GM19467 (cell line): ENCODE measurements around the gene STK17A.
"Not testable (repeated sequence)": the region's sequence is repeated elsewhere in the genome, so short reads cannot be mapped to it uniquely, and the experiment has no call there.

Experiments used
- ATAC-seq: cut with Tn5 transposase; IDR thresholded peaks from one replicate; pipeline ENCODE4 v1.9.1; 2021; ENCODE audit warnings: mild to moderate bottlenecking, moderate library complexity; ENCODE audit not compliant: unreplicated experiment

The STK17A gene

DNA sequence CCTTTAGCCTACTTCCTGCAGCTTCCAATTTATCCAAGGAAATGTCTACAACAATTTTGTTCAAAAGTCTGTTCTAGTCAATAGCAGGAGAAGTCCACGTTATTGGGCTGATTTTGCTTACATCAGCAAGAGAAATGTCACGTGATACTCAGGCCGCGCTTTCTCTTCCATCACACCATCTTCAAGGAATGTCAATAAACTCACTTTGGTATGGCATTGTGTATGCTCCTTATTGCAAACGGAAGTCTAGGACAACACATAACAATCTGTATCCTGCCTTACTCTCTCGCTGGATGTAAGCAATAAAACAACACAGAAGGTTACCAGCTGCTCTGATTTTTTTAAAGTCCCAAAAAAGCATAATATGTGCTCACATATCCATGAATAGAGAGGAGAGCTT, 17.1 kb upstream of the STK17A start:
- no peak for ATAC-seq

DNA sequence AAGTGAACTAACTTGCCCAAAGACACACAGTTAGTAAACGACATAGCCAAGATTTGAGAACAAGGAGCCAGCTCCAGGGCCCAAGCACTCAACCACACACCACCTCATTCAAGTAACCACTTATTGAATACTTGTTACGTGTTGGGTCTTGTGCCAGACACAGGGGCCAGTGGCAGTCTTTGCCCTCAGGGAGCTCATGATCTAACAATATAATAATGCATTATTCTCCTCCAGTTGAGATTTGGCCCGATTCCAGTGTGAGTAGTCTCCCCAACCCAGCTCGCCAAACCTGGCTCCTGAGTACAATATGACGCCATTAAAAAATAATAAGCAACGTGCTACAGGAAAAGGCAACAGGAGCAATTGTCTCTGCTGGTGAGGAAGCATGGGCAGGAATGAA, 14.4 kb upstream of the STK17A start:
- no peak for ATAC-seq

DNA sequence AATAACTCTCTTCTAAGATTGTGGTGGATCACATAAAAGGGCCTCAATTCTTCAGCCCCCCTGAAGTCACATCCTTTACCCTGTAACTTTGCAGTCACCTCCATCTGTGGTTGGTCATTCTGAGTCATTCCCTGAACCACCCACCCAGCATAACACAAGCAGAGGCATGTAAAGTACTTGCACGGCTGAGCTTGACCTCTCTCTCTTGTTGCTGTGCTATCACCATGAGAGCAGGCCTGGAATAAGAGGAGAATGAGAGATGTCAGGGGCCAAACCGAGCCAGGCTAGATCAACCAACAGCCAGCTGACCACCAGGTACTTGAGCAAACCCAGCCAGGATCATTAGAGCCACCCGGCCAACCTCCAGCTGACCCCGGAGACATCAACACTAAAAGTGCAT, 13.5 kb upstream of the STK17A start:
- no peak for ATAC-seq

DNA sequence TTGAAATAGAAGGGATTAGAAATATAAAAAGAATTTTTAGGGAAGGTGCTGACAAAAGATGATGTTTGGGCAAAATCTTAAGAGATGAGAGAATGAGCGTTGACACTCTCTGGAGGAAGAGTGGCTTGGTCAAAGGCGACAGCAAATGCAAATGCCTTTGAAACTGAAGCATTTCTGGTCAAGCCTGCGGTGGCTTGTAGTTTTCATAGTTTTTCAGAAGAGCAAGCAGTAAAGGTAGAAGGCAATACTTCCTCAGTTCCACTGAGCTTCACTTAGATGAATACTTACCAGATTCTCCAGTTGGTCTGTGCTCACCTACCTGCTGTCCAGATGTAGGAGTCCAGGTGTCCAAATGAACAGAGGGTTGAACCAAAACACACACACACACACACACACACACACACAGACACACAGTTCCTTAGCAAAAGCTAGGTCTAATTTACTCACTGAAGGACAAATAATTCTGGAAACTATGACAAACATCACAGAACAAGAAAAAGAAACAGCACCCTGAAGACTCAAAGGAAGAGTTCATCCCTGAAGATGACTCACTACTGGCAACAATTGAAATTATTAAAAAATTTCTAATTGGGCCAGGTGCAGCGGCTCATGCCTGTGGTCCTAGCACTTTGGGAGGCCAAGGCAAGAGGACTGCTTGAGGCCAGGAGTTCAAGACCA, 12.1 kb upstream of the STK17A start:
- ATAC-seq: peak; percentile 74

- ATAC-seq: no peak
Observed at GRCh38 chr7:43572516-43573049, 10.3 kb upstream of the STK17A start.

DNA sequence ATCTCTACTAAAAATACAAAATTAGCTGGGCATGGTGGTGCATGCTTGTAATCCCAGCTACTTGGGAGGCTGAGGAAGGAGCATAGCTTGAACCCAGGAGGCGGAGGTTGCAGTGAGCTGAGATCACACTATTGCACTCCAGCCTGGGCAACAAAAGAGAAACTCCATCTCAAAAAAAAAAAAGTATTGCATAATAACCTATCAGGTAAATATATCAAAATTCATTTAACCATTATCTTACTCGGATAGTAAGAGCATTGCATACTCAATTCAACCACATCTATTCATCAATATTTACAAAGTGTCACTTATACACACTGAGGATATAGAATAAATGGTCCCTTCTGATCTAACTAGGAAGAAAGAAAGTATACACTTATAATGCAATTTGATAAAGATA, 9.1 kb upstream of the STK17A start:
- ATAC-seq: not testable (repeated sequence)

GRCh38 chr7:43575506-43575905, 7.4 kb upstream of the STK17A start:
- ATAC-seq: no peak

- no peak for ATAC-seq
Observed at GRCh38 chr7:43576241-43576640, 6.7 kb upstream of the STK17A start.

- no peak for ATAC-seq
Observed at GRCh38 chr7:43577485-43577951, 5.4 kb upstream of the STK17A start.

- peak; percentile 8 for ATAC-seq
Observed at GRCh38 chr7:43583424-43584194, 701 bp downstream of the STK17A start.

DNA sequence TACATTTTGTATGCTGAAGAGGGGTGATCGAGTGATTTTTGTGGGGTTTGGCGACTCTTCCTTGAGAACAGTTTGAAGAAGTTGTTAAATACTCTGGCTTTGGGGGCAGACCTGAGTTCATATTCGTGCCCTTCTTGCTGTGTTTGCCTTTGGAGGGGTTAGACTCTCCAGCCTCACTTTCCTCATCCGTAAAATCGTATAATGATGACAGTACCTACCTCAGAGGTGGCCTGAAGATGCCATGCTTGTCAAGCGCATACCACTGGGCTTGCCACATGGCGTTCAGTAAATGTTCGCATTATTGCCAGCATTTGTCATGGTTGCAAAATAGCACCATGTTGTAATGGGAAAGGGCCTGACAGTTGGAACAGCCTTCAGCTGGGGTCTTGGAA, 1.3 kb downstream of the STK17A start:
- no peak for ATAC-seq

GRCh38 chr7:43584733-43585132, 1.8 kb downstream of the STK17A start:
- ATAC-seq: not testable (repeated sequence)

GRCh38 chr7:43585562-43585961, 2.7 kb downstream of the STK17A start:
- ATAC-seq: no peak

DNA sequence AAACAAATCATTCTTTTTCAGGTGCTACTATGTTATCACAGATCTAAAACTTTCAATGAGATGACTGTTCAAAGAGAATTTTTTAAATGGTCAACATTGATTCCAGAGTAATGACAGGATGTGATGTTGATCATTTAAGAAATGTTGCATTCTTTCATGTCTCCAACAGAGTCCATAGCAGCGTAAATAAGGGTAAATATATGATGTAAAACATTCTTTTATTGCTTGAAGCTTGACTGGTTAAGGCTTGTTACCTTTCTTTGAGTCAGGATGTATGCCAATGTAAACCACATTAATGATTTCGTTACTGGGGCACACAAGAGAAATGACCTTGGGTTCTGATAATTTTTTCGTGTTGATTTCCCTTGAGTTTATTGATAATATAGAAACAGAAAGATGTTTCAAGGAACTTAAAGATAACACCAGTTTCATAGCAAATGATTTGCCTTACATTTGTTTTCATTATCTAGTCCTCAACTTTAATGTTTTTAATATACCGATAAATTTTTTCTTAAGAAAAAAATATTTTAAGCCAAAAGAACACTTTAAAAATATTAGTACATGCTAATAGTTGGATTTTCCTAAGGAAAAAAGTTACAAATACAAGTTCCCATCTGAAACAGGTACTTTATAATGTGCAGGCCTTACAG, 3.5 kb downstream of the STK17A start:
- no peak for ATAC-seq

- no peak for ATAC-seq
Observed at GRCh38 chr7:43588477-43589132, 5.7 kb downstream of the STK17A start.

- ATAC-seq: no peak
Observed at GRCh38 chr7:43589133-43589478, 6.2 kb downstream of the STK17A start.

- no peak for ATAC-seq
Observed at GRCh38 chr7:43589728-43590127, 6.8 kb downstream of the STK17A start.

DNA sequence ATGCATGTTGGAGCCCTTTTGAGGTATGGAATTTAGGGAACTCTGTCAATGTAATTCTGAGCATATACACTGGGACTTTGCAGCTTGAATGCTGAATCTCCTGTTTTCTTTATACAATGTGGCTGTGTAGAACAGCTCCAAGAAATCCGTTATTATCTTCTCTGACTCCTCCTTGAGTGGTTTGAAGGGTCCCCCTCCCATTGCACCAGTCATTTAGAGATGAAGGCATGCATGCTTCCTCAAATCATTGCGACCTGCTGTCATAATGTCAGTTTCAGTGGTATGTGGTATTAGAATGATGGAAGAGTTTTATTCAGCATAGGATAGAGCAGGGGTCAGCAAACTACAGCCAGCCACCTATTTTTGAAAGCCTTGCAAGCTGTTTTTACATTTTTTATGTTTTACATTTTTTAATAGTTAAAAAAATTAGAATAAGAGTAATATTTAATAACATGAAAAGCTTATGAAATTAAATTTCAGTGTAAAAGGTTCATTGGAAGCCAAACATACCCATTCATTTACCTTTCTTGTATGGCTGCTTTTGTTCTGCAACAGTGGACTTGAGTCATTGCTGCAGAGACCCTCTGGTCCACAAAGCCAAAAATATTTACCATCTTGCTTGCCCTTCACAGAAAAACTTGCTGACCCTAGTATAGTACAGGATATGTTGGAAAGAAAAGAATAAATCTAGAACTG, 8.1 kb downstream of the STK17A start:
- ATAC-seq: peak; percentile 63

- no peak for ATAC-seq
Observed at GRCh38 chr7:43591558-43592180, 8.8 kb downstream of the STK17A start.

GRCh38 chr7:43592326-43592725, 9.4 kb downstream of the STK17A start:
- no peak for ATAC-seq
